GM19395 (cell line): ENCODE results near the gene SMIM30.
"Not testable (repeated sequence)": the region's sequence is repeated elsewhere in the genome, so short reads cannot be mapped to it uniquely, and the experiment has no call there.

Experiments used
- ATAC-seq: cut with Tn5 transposase; IDR thresholded peaks from one replicate; pipeline ENCODE4 v1.9.1; 2021; ENCODE audit warnings: mild to moderate bottlenecking, moderate library complexity; ENCODE audit not compliant: unreplicated experiment

SMIM30 gene, protein sequence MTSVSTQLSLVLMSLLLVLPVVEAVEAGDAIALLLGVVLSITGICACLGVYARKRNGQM

GRCh38 chr7:113118074-113118959 lies at the start of gene SMIM30:
Gene SMIM30, minus strand, starts transcription at chr7:113118554. Its CDS starts 976 bp downstream, at chr7:113117578.
- peak; percentile 99 for ATAC-seq

DNA sequence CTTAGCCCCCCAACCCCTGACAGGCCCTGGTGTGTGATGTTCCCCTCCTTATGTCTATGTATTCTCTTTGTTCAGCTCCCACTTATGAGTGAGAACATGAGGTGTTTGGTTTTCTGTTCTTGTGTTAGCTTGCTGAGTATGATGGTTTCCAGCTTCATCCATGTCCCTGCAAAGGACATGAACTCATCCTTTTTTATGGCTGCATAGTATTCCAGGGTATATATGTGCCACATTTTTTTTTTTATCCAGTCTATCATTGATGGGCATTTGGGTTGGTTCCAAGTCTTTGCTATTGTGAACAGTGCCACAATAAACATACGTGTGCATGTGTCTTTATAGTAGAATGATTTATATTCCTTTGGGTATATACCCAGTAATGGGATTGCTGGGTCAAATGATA lies 47.8 kb upstream of the SMIM30 start:
- not testable (repeated sequence) for ATAC-seq

GRCh38 chr7:113161050-113161449 lies 42.7 kb upstream of the SMIM30 start:
- ATAC-seq = no peak

DNA sequence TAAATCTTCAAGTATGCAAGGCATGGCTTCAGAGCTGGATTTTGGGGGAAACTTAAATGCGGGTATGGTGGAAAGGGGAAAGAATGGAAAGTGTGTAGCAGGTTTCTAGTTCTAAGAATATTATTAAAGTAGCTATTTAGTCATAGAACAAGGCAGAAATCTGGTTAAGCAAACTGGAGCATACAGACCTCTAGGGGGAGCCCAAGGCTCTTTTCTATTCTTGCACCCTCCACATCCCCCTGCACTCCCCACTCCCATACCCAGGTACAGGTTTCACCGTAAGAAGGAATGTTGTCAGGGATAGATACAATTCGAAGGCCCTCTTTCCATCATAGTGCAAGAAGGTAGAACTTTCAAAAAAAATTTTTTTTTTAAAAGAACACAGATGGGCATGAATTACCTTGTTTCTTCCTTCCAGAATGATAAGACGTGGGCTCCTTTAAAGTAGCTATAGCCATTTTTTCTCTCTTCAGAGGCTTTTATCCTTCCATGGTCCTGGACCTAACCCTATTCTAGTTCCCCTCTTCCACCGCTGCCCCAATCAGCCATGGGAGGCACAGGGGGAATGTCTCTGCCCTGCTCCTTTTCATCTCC lies 41.5 kb upstream of the SMIM30 start:
- peak; percentile 82 for ATAC-seq

- ATAC-seq = no peak
Measured at GRCh38 chr7:113158756-113159155, 40.4 kb upstream of the SMIM30 start.

DNA sequence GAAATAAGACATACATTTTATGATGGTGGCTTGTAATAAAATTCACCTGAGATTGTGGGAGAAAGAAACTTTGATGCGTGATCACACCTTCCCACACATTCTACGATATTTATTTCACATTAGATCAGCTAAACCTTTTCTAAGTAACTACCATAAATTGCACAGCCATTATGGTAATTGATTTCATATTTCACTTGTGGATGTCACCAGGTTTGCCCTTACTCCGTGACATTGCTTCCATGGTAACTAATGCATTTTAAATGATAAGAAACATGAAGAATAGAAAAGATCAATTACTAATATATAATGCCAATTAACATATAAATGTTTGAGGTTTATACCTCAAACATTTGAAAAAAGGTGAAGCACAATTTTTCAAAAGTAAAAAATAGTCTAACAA lies 35.8 kb upstream of the SMIM30 start:
- ATAC-seq = no peak

DNA sequence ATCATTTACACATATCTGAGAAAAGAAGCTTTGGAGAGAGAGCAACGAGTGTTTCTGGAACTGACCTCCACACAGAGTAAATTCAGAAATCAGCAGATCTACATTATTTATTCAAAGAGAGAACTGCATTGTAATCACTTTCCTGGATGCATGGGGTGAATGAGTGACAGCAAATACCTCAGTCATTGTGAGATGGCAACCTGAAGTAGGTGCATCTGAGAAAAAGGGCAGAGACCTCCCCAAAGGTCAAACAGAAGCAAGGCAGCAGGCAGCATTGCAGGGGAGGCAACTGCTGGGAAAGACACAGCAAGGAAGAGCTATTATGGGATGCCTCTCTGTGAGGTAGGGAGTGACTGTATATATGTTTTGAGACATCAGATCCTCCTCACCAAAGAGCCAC lies 26.5 kb upstream of the SMIM30 start:
- no peak for ATAC-seq

GRCh38 chr7:113143486-113144257 lies 25.3 kb upstream of the SMIM30 start:
- peak; percentile 72 for ATAC-seq

- peak; percentile 73 for ATAC-seq
Measured at GRCh38 chr7:113142385-113143119, 24.2 kb upstream of the SMIM30 start.

DNA sequence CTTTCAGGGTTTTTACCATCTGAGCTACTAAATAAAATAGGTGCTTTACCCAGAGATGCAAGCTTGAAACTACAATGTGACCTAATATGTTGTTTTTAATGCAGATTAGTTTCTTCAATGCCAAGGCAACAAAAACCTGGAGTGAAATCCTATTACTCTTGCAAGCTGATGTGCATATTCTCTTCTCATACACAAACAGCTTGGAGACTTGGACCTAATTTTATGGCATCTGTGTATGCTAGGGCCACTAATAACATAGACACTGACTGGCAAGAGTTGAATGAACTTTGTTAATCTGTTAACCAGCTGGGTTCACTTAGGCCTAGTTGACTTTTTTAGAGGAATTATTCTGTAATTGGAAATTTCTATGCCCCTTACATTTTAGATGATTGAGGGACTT lies 23.4 kb upstream of the SMIM30 start:
- ATAC-seq = peak; percentile 2

DNA sequence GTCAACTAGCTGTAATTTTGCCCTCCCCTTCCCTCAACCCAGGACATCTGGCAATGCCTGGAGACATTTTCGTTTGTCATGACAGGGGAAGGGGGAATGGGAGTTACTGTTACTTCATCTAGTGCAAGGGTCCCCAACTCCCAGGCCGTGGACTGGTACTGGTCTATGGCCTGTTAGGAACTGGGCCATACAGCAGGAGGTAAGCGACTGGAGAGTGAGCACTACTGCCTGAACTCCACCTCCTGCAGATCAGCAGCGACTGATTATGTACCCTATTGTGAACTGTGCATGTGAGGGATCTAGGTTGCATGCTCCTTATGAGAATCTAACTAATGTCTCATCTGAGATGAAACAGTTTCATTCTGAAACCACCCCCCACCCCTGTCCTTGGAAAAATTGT lies 22.6 kb upstream of the SMIM30 start:
- no peak for ATAC-seq

GRCh38 chr7:113137241-113137640 lies 18.9 kb upstream of the SMIM30 start:
- ATAC-seq = no peak

DNA sequence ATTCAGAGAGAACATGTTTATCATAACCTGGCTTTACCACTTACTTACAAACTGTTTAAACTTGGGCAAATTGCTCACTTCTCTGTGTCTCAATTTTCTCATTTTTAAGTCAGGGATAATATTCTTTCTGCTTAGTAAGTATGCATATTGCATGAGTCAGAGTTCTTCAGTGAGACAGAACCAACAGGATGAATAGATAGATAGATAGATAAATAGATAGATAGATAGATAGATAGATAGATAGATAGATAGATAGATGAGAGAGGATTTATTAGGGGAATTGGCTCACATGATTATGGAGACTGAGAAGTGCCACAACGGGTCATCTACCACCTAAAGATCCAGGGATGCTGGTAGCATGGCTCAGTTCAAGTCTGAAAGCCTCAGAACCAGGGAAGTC lies 15.7 kb upstream of the SMIM30 start:
- ATAC-seq = no peak

DNA sequence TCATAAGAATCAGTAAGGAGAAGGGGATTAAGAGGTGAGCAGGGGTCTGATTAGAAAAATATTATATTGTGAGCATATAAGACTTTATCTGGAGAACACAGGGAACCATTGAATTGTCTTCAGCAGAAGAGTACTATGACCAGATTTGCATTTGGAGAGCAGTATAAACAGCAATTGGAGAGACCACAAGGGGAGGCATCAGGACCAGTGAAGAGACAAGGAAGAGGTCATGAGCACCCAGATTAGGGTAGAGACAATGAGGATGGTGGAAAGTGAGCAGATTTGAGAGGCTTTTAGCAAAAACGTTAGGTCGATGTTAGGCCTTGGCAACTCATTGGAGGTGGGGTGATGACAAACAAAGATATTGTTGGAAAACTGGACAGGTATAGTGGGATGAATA lies 13.0 kb upstream of the SMIM30 start:
- ATAC-seq = no peak

- ATAC-seq = no peak
Measured at GRCh38 chr7:113128031-113128430, 9.7 kb upstream of the SMIM30 start.

DNA sequence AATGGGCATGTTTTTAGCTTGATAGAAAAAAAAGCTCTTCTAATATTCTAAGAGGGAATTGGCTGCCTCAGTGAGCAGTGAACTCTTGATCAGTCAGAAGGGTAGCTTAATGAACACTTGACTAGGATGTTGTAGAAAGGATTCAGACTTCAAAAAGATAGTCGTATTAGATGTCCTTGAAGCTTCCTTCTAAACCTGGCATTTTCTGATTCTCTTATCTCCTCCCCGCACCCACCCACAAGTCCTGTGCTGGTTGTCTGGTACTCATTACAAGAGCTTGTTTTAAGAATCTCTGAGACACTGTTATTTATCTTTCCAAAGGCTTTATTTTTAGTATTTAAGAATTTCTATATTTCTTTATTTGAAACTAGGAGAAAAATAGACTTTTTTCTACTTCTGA lies 7.4 kb upstream of the SMIM30 start:
- ATAC-seq = no peak

- no peak for ATAC-seq
Measured at GRCh38 chr7:113122744-113123143, 4.4 kb upstream of the SMIM30 start.

- no peak for ATAC-seq
Measured at GRCh38 chr7:113120647-113121046, 2.3 kb upstream of the SMIM30 start.

GRCh38 chr7:113119429-113119828 lies 1.1 kb upstream of the SMIM30 start:
- ATAC-seq = no peak

DNA sequence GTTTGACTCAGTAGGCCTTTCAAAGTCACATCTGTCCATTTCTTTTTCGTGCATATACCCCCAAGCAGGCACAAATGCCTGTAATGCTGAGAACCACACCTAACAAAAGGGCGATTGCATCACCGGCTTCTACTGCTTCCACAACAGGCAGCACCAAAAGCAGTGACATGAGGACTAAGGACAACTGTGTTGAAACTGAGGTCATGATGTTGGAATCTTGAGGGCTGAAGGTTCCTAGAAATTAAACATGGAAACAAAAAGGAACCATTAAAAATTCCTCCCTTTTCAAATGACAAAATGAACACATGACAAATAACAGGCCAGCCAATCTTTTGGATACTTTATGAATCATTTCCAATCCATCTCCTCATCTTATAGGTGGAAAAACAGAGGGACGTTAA lies 980 bp downstream of the SMIM30 start:
- ATAC-seq = not testable (repeated sequence)

GRCh38 chr7:113113912-113114311 lies 4.4 kb downstream of the SMIM30 start:
- ATAC-seq = no peak
